HuH-7.5 (cell line): Measurements from ENCODE around the gene ITK.
"Not testable (repeated sequence)": the region's sequence is repeated elsewhere in the genome, so short reads cannot be mapped to it uniquely, and the experiment has no call there.

Experiments used
- DNase-seq: peaks from one replicate; pipeline ENCODE4 v3.0.0; 2011; ENCODE audit warnings: low spot score

Gene ITK

GRCh38 chr5:157168286-157168685, 12.4 kb upstream of the ITK start:
- DNase-seq = no peak

GRCh38 chr5:157172403-157172802, 8.2 kb upstream of the ITK start:
- DNase-seq = no peak

GRCh38 chr5:157175071-157175612, 5.5 kb upstream of the ITK start:
- DNase-seq = no peak

- no peak for DNase-seq
These were observed 2.7 kb upstream of the ITK start for GRCh38 chr5:157177953-157178352.

GRCh38 chr5:157178966-157179365, 1.7 kb upstream of the ITK start:
- no peak for DNase-seq

- DNase-seq = no peak
These were observed 1.6 kb downstream of the ITK start for GRCh38 chr5:157182143-157182757.

- no peak for DNase-seq
These were observed 3.6 kb downstream of the ITK start for GRCh38 chr5:157184117-157184670.

- DNase-seq = not testable (repeated sequence)
These were observed 4.5 kb downstream of the ITK start for GRCh38 chr5:157185122-157185521.

- no peak for DNase-seq
These were observed 5.8 kb downstream of the ITK start for GRCh38 chr5:157186309-157187045.

- DNase-seq = no peak
These were observed 6.6 kb downstream of the ITK start for GRCh38 chr5:157187046-157187754.

- DNase-seq = no peak
These were observed 7.6 kb downstream of the ITK start for GRCh38 chr5:157188270-157188669.

GRCh38 chr5:157189223-157189622, 8.6 kb downstream of the ITK start:
- no peak for DNase-seq

GRCh38 chr5:157193699-157194424, 13.2 kb downstream of the ITK start:
- DNase-seq = no peak

- DNase-seq = no peak
These were observed 15.4 kb downstream of the ITK start for GRCh38 chr5:157196045-157196444.

GRCh38 chr5:157197086-157197485, 16.4 kb downstream of the ITK start:
- DNase-seq = no peak

GRCh38 chr5:157198277-157198986, 17.8 kb downstream of the ITK start:
- DNase-seq = no peak

- no peak for DNase-seq
These were observed 21.2 kb downstream of the ITK start for GRCh38 chr5:157201857-157202256.

GRCh38 chr5:157203417-157203816, 22.8 kb downstream of the ITK start:
- no peak for DNase-seq

- DNase-seq = no peak
These were observed 24.1 kb downstream of the ITK start for GRCh38 chr5:157204765-157205164.

- DNase-seq = no peak
These were observed 25.1 kb downstream of the ITK start for GRCh38 chr5:157205708-157206107.

GRCh38 chr5:157210652-157211051, 30.0 kb downstream of the ITK start:
- not testable (repeated sequence) for DNase-seq
